T-helper 9 cell (primary cell): ENCODE measurements around the gene ANKMY1.

Source experiments
- DNase-seq: peaks from one replicate; pipeline ENCODE4 v3.0.0-alpha.2; 2020
- total RNA-seq, 2 donors: gene quantifications; one replicate each; lab custom pipeline; 2026; lab: John Stamatoyannopoulos, UW

ANKMY1 gene, protein sequence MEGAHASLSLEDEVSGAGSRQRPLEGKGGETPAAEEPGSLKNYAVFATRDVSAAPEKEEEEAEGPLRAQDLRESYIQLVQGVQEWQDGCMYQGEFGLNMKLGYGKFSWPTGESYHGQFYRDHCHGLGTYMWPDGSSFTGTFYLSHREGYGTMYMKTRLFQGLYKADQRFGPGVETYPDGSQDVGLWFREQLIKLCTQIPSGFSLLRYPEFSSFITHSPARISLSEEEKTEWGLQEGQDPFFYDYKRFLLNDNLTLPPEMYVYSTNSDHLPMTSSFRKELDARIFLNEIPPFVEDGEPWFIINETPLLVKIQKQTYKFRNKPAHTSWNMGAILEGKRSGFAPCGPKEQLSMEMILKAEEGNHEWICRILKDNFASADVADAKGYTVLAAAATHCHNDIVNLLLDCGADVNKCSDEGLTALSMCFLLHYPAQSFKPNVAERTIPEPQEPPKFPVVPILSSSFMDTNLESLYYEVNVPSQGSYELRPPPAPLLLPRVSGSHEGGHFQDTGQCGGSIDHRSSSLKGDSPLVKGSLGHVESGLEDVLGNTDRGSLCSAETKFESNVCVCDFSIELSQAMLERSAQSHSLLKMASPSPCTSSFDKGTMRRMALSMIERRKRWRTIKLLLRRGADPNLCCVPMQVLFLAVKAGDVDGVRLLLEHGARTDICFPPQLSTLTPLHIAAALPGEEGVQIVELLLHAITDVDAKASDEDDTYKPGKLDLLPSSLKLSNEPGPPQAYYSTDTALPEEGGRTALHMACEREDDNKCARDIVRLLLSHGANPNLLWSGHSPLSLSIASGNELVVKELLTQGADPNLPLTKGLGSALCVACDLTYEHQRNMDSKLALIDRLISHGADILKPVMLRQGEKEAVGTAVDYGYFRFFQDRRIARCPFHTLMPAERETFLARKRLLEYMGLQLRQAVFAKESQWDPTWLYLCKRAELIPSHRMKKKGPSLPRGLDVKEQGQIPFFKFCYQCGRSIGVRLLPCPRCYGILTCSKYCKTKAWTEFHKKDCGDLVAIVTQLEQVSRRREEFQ
- 40.3 to 66.7 reads per million in 2 donors for total RNA-seq

DNA sequence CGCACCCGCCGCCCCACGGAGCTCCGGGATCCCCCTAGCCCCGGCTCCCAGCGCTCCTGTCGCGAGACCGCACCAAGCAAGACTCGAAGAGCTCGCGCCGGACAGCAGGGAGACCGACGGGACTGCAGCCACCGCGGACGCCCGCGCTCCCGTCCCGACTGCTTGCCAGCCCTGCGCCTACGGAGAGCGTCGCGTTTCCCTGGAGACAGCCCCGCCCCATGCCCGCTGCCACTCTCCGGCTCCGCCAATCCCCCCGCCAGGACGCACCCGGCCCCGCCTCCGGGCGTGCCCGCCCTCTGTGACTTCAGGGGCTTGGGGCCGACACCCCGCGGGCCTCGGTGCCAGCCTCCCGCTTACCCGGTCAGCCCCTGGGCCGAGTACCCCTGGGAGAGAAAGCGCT lies at the start of gene ANKMY1:
Gene ANKMY1, minus strand, starts transcription at position 181 of the 400 bp plus-strand sequence. CDS start 653 bp downstream, outside the sequence.
- DNase-seq = peak; percentile 34

DNA sequence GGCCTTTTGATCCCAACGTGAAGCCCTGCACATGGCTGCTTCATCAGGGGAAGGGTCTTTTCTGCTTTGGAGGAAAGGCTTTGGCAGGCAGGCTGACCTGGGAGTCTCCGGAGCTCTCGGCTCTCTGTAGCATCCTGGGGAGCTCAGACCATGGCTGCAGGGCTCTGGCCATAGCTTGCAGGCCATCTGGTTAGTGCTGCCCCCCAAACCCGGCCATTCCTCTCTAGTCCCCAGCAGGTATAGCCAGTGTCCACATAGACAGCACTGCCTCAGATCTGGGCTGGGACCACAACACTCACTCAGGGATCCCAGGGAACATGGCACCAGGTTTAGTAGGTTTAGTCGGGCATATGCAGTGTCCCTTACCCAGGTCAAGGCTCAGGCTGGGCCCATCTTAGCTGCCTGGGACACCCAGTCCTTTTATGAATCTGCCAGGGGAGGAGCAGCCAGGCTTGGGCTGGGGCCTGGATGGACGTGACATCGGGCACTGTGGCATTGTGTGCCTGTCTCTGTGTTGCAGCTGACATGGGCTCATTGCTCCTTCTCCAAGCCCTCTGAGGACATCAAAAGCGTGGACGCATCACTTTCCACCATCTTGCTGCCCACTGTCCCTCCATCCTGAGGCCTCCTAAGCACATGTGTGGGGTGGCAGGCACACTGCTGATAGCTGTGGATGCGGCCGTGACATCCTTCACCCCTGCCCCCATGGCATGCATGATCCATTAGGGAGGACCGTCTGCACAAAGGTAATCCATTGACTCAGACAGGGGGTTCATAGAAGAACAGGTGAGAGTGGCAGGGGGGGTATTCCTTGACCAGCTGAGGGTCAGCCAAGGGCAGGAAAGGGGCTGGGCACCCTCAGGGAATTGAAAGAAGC lies 48.3 kb upstream of the ANKMY1 start:
- DNase-seq = no peak

DNA sequence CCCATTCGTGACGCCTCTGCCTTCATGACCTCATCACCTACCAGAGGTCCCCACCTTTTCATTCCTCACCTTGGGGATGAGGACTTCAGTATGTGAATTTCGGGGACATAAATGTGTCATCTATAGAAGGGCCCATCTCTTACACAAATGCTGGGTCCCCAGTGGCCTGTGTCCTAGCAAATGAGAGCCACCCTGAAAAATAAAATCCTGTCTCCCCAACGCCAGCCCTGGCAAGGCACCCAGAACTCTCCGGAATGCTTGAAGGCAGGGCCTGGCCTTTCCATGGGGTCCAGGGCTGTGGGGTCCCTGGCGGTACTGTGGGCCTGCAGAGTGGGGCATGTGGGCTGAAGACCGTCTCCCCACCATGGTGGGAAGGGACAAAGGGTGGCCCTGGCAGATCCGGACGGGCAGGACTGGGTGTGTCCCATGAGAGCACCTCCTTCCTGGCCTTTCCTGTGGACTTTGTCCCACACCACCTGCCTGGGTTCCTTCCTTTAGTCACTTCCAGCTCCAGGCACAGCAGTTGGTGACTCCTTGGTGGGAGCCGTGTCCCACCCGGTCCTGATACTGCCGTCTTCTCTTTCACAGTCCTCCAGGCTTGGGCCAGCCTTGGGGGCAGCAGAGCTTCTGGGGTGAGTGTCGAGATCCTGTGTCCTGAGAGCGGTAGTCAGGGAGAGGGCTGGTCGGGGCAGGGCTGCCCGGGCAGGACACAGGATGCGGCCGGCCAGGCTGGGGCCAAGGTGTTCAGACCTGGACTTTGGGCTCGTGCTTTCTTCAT lies 47.3 kb upstream of the ANKMY1 start:
- DNase-seq = no peak

DNA sequence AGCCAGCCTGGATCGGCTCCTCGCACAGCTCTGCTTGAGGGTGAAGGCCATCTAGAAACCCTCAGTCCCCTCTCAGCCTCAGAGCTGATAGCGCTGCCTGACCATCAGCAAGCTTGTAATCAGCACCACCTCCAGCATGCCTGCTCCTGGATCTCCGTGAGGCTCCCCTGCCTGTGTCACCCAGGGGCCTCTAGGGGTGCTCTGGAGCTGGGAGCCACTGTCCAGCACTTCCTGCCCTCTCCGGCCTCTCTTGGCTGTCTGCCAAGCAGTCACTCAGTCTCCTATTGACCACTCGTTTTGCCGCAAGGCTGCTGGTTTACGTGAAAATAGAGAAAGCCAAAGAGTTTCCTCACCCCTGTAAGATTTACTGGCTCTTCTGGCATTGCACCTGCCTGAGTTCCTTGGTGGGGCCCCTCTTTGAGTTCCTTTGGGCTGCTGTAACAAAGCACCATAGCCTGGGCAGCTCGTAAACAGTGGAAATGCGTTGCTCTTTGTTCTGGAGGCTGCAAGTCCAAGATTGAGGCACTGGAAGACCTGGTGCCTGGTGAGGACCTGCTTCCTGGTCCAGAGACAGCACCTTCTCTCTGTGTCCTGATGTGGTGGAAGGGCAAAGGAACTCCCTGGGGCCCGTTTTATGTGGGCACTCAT lies 46.6 kb upstream of the ANKMY1 start:
- no peak for DNase-seq

DNA sequence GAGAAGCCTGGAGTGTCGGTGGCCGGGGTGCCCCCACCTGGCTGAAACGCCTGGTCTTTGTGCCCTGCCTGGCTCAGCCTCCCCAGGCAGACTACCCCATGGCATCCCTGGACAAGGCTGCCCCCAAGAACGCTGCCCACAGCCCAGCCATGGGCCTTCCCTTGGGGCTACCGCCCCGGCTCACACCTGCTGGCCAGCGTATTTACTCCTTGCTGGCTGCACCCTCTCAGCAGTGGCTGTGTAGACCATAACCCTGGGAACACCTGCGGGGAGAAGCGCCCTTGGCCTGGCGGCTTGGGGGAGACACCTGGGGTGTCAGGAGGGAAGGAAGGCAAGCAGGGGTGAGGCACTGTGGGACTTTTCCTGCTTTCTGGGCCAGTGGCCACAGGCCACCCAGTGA lies 46.1 kb upstream of the ANKMY1 start:
- DNase-seq = no peak

DNA sequence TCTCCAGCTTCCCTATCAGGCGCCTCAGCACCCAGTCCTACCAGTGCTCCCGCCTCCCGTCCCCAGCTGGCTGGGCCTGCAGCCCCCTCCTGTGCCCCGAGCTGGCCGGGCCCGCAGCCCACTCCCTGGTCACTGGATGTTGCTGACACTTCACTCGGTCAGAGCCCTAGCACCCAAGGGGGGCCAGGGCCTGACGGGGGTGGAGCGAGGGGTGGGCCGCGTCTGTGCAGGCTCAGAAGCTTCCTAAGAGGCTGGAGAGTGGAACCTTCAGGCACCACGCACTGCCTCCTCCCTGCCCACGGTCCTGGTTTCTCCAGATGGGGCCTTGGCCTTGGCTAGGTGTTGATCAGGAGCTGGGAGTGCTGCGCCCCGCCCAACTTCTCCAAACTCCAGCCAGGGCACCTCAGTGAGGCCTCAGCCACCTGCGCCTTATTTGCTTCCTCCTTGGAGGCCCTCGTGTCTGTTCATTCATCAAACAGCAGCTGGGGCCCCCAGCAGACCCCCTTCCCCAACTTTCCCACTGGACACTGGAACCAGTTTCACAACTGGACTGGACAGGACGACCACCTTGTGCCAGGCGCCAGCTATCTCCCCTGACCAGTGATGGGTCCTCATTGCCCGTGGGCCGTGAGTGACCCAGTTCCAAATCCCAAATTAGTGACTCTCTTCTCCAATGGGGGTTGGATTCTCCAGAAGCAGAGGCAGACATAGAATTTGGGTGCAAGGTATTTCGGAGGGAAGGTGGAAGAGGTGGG lies 45.5 kb upstream of the ANKMY1 start:
- DNase-seq = no peak

DNA sequence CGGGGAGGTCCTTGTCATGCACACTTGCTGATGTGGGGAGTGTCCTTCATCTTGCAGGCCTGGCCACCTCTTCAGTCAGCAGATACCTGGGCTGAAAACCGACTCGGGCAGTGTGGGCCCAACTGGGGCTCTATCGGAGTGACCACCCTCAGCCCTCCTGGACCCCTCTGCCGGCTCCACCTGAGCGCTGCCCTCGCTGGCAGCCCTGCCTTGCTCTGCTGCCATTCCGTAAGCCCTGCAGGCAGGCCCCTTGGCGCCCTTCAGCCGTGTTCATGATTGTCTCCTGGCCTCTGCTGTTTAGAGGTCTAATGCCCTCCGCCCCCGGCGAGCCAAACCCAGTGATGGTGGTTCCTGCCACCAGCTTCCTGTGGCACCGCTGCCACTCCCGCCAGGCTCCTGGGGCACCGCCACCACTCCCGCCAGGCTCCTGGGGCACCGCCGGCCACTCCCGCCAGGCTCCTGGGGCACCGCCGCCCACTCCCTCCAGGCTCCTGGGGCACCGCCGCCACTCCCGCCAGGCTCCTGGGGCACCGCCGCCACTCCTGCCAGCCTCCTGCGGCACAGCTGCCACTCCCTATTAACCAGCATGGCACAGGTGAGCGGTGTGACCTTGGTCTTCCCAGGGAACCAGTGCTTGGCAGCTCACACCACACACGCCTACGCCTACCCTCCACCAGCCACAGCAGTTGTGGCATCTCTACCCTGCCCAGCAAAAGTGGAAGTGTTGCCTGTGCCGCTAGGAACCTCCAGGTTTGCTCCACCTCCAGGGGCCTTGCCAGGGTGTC lies 44.7 kb upstream of the ANKMY1 start:
- DNase-seq = no peak

DNA sequence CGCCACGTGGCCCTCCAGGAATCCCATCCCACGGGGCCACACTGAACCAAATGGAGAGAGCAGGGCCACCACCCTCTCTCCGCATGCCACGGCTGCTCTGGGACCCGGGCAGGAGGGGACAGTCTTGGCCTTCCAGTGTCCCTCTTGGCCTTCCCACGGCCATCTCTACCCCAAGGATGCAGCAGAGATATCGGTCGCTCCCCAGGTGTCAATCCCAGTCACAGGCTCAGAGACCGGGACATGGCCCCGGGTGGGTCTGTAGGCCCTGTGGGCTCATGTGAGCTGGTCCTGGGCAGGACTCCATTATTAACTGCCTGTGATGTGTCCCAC lies 44.0 kb upstream of the ANKMY1 start:
- no peak for DNase-seq

DNA sequence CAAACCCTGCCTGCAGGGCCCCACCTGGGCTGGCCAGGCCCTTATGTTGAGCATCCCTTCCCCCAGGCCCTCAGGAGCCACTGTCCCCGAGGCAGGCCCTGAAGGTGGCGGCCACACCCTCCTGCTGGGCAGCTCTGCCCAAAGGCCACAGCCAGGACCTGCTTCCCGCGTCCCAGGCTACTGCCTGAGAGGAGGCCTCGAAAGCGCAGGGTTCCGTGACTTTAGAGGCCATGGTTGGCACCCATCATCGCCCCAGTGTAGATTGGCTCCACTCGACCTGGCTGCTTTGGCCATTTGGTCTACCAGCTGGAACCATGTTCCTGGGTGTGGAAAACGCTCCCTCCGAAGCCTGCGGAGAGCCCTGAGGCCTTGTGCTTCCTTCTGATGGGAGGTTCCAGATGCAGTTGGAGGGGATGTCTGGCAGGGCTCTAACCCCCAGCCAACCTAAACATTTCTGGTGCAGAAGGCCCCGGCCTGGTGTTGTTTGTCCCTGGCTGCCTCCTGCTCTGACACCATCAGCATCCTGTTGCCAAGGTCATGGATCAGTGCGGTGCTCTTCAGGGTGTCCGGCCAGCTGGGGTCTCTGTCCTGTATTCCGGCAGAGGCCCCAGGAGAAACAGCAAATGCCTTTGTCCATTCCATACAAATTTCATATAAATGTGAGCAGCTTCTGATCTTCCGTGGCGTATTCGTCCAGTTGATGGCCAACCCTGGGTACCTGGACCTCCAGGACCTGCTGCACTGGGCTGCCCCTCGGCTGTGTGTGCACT lies 43.5 kb upstream of the ANKMY1 start:
- DNase-seq = no peak

DNA sequence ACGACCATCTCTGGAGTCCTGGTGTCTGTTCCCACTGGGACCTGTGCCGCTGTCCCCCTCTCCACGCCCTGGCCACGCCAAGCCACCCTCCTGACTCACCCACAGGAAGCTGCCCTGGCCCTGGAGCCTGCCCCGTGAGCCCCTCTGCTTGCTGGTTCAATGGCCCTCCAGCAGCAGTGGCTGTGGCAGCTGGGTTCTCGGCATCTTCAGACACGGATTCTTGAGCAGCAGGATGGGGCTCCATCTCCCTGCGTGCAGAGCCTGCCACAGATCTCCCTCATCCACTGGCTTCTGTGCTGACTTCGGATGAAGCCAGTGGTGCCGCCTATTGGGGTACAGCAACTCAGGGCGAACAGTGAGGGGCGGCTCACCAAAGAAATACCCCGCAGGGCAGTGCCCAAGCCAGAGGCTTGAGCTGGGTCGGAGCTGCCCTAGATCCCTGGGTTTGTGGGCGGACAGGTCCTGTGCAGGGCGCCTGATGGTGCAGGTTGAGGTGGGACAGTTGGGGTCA lies 42.7 kb upstream of the ANKMY1 start:
- DNase-seq = no peak

DNA sequence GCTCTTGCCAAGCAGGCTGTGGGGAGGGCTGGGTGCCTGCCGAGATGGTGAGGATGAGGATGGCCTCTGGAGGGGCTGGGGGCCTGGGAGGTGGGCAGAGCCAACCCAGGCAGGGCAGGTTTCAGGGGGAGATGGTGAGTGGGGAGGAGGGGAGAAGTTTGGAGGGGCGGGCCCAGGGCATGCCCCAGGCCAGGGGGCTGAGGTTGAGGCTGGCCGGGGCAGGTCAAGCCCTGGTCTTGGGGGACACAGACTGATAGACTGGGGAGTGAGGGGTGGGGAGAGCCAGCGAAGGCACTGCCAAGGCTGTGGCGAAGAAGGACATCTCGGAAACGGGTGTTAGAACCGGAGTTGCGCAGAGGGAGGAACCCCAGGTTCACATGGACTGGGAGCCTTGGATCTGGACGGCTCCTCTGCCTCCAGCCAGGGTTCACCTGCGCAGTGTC lies 41.4 kb upstream of the ANKMY1 start:
- DNase-seq = no peak

DNA sequence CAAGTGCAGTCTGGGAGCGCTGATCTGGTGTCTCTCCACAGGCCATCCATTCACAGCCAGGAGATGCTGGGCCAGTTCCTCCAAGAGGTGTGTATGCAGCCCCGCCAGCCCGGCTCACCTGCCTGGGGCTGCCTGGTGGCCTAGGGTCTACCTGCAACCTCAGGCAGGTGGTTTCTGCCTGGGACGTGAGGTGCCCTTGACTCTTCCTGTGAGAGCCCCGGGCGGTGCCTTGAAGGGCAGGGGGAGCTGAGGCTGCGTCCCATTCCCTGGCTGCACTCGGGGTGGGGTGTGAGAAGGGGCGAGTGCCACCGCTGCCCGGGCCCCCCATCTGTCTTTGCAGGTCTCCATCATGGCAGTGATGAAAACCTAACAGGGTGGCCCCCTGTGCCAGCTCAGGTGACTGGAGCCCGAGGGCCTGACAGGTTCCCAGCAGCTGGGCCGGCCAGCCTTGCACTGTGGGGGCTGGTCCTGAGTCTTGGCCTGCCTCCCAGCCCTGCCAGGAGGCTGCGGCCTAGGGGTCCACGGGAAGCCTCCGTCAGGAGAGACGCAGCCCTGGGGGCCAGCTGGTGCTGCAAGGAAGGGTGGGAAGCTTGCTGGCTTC lies 40.6 kb upstream of the ANKMY1 start:
- no peak for DNase-seq

DNA sequence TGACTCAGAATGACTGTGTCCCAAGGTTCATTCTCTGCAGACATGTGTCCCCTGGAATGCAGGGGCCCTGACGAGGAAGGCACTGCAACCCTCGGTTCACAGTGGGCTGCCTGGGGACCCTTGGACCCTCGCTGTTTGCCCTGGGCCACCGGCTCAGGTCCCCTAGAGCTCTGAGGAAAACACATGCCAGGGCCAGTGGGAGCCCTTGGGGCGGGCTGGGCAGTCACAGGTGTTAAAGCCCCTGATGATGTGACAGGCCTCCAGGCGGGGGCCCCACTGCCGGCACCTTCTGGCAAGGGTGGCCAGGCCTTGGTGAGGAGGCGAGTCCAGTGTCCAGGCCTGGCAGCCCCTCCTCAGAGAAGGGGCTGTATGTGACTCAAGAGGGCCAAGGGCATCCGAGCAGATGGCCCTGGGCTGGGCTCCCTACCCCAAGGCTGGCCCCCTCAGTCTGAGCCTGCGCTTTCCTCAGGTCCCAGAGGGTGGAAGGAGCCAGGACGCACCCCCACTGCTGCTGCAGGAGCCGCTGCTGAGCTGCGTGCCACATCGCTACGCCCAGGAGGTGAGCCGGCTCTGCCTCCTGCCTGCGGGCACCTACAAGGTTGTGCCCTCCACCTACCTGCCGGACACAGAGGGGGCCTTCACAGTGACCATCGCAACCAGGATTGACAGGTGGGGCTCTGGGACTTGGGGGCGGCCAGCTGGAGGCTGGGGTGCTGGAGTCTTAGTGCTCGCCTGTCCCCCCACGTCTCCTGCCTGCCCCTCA lies 39.8 kb upstream of the ANKMY1 start:
- DNase-seq = no peak

DNA sequence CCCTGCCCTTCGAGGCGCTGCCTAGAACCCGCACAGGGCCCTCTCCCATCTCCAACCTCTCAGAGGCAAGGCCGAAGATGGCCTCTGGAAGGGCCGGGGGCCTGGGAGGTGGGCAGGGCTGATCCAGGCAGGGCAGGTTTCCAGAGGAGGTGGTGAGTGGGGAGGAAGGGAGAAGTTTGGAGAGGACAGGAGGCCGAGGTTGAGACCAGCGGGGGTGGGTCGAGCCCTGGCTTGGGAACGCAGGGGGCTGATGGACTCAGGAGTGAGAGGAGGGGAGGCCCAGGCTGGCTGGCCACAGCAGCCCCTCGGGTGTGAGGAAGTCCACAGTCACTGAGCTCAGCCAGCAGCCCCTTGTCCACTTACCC lies 39.2 kb upstream of the ANKMY1 start:
- DNase-seq = no peak

DNA sequence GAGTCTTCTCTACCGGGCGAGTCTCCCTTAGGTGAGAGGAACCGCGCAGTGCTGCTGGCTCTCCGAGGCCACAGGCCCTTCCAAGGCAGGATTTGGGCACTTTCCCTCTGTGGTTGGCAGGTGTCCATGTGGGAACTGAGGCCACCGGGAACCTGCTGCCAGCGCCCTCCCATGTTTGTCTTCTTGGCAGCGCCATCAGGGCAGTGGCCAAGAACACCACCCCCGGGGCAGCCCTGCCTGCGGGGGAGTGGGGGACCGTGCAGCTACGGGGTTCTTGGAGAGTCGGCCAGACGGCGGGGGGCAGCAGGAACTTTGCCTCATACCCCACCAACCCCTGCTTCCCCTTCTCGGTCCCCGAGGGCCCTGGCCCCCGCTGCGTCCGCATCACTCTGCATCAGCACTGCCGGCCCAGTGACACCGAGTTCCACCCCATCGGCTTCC lies 38.7 kb upstream of the ANKMY1 start:
- no peak for DNase-seq

DNA sequence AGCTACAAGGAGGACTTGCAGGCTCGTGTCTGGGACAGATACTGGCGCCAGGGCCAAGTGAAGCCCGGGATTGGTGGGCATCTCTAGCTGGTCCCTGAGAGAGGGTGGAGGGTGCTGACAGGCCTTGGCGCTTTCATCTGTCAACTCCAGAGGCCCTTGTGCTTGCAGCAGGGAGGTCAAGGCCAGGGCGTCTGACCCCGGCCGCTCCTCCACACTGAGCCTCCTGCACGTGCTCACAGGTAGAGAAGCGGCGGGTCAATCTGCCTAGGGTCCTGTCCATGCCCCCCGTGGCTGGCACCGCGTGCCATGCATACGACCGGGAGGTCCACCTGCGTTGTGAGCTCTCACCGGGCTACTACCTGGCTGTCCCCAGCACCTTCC lies 38.3 kb upstream of the ANKMY1 start:
- no peak for DNase-seq

DNA sequence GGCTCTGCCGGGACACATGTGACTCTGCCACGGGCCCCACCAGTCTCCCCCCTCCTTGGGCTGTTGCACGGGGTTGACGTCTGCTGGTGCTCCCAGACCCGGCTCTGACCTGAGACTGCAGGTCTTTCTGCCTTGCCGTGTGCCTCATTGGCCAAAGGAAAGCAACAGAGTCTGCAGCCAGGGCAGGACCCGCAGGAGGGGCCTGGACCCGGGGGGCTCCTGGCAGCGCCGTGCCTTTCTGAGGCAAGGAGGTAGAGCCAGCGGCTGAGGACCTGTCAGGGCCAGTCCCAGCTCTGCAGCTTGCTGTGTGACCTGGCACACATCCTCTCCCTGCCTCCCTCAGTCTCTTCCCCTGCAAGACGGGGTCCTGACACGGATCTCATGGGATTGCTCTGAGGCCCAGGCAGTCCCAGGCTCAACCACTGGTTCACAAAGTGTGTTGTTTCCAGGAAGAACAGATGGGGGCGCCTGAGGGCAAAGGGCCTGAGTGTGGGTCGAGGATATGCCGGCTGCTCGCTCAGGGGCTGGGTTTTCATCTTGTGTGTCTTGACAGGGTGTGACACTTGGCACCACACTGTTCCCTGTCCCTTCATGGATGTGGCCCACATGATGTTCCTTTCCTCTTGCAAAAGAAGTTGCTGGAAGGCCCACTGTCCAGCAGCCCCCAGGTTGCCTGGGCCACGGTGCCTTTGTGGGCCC lies 37.7 kb upstream of the ANKMY1 start:
- DNase-seq = no peak
